Endothelial cell of umbilical vein (primary cell): ENCODE measurements around the gene APOC1. TPM values are rescaled to one million over a fixed set of nuclear protein-coding genes. Genes with fewer than 3 reads are reported as not detected.

ENCODE experiments used
- BruUV-seq: library from RNA; stranded (reverse); fragments of 400-500 nt; replicated peaks from 2 replicates; lab custom pipeline; 2021; lab: Mats Ljungman, UMichigan
- CTCF ChIA-PET: fragments of 300-600, 350-600 bp; sonication (Branson Sonifier 250); formaldehyde crosslinking; loops from one replicate; lab custom pipeline; 2021; ENCODE audit warnings: antibody characterized with exemption, inconsistent platforms; lab: Charles Lee
- POLR2A ChIA-PET: fragments of 300-600, 350-600 bp; sonication (Branson Sonifier 250); formaldehyde crosslinking; loops from one replicate; lab custom pipeline; 2021; ENCODE audit warnings: antibody characterized with exemption, inconsistent platforms; lab: Charles Lee
- DNase-seq: peaks from one replicate; pipeline ENCODE4 v3.0.0-alpha.2; 2011; ENCODE audit warnings: low read depth, low spot score
- FAIRE-seq: peaks from 2 replicates; lab custom pipeline; 2011; peaks lifted over from hg19 to GRCh38; lab: Jason Lieb, UNC
- H2AFZ ChIP-seq: 2 replicates; pipeline ENCODE4 v1.6.0; 2012; ENCODE audit warnings: low read depth, low read length, control low read depth, inconsistent platforms
- H3K27ac ChIP-seq: 2 replicates; pipeline ENCODE4 v1.5.1; 2011; ENCODE audit warnings: low read depth, mild to moderate bottlenecking, control low read depth, low read length, moderate library complexity; ENCODE audit not compliant: insufficient read depth
- H3K27me3 ChIP-seq, 2 experiments: 2 replicates each; pipeline versions ENCODE4 v1.6.0 to v1.6.1; 2011; ENCODE audit warnings: low read length in 2 of 2, mixed read lengths in 1 of 2; ENCODE audit not compliant: control insufficient read depth in 2 of 2, insufficient read depth in 2 of 2
- H3K36me3 ChIP-seq, 2 experiments: 2 replicates in 1 of 2; 3 replicates in 1 of 2; pipeline ENCODE4 v1.5.1; 2011; ENCODE audit warnings: low read length in 2 of 2, mild to moderate bottlenecking in 1 of 2, moderate library complexity in 1 of 2; ENCODE audit not compliant: control insufficient read depth in 2 of 2, insufficient read depth in 2 of 2; ENCODE audit errors: extremely low read depth in 1 of 2
- H3K4me1 ChIP-seq: 3 replicates; pipeline ENCODE4 v1.5.1; 2011; ENCODE audit warnings: mild to moderate bottlenecking, low read length; ENCODE audit not compliant: control insufficient read depth, insufficient read depth; ENCODE audit errors: extremely low read depth
- H3K4me2 ChIP-seq: 2 replicates; pipeline ENCODE4 v1.6.1; 2011; ENCODE audit warnings: low read length, control low read depth, mixed read lengths; ENCODE audit not compliant: insufficient read depth
- H3K4me3 ChIP-seq, 3 experiments: fragments of 200-600 bp in 1 of 3; sonication (generic), shearing (Covaris generic) in 1 of 3; replicated peaks in 1 of 3; 2 replicates each; pipeline ENCODE4 v1.5.1; 2011 to 2016; ENCODE audit warnings: control low read depth in 3 of 3, low read length in 3 of 3, mild to moderate bottlenecking in 2 of 3, inconsistent platforms in 1 of 3, low read depth in 1 of 3, moderate library complexity in 1 of 3; ENCODE audit not compliant: insufficient read depth in 1 of 3
- H3K79me2 ChIP-seq: 2 replicates; pipeline ENCODE4 v1.6.0; 2012; ENCODE audit warnings: low read length, inconsistent platforms; ENCODE audit not compliant: control insufficient read depth, insufficient read depth
- H3K9ac ChIP-seq: replicated peaks from 2 replicates; pipeline ENCODE3; 2011; ENCODE audit warnings: low read length, control low read depth; ENCODE audit not compliant: insufficient read depth; ENCODE audit errors: extremely low read depth
- H3K9me1 ChIP-seq: replicated peaks from 3 replicates; pipeline ENCODE4 v1.6.0; 2011; ENCODE audit warnings: mild to moderate bottlenecking, low read length; ENCODE audit not compliant: control insufficient read depth, insufficient read depth; ENCODE audit errors: extremely low read depth
- H3K9me3 ChIP-seq: replicated peaks from 2 replicates; pipeline ENCODE4 v1.5.1; 2012; ENCODE audit warnings: low read length, inconsistent platforms; ENCODE audit not compliant: control insufficient read depth, insufficient read depth
- H4K20me1 ChIP-seq: replicated peaks from 2 replicates; pipeline ENCODE3; 2011; ENCODE audit warnings: mild to moderate bottlenecking, low read length; ENCODE audit not compliant: control insufficient read depth, insufficient read depth; ENCODE audit errors: extremely low read depth
- EZH2 ChIP-seq: IDR thresholded peaks from 2 replicates; pipeline ENCODE4 v1.6.1; 2012; ENCODE audit warnings: borderline replicate concordance, low read depth, mild to moderate bottlenecking, moderate library complexity, low read length, inconsistent platforms; ENCODE audit not compliant: severe bottlenecking
- FOS ChIP-seq: IDR thresholded peaks from 2 replicates; pipeline ENCODE4 v1.6.1; 2011; ENCODE audit warnings: mild to moderate bottlenecking, low read length, moderate library complexity, borderline replicate concordance; ENCODE audit not compliant: insufficient read depth
- GATA2 ChIP-seq: IDR thresholded peaks from 2 replicates; pipeline ENCODE4 v1.7.0; 2011; ENCODE audit warnings: low read depth, mild to moderate bottlenecking, moderate library complexity, mixed read lengths, low read length; ENCODE audit not compliant: insufficient read length, insufficient read depth
- JUN ChIP-seq: IDR thresholded peaks from 2 replicates; pipeline ENCODE4 v1.6.1; 2011; ENCODE audit warnings: borderline replicate concordance, low read depth; ENCODE audit not compliant: insufficient read length, insufficient read depth
- MAX ChIP-seq: IDR thresholded peaks from 2 replicates; pipeline ENCODE4 v1.6.1; 2011; ENCODE audit not compliant: insufficient read depth, insufficient read length
- MYC ChIP-seq: IDR thresholded peaks from one replicate; pipeline ENCODE4 v1.6.1; 2011; ENCODE audit warnings: mild to moderate bottlenecking, low read depth, low read length
- POLR2A ChIP-seq: IDR thresholded peaks from 2 replicates; pipeline ENCODE4 v1.6.1; 2012; ENCODE audit warnings: low read depth, mild to moderate bottlenecking, control low read depth, low read length
- POLR2AphosphoS5 ChIP-seq: IDR thresholded peaks from 2 replicates; pipeline ENCODE4 v1.6.1; 2012; ENCODE audit warnings: low read depth, mild to moderate bottlenecking, control low read depth, low read length, moderate library complexity; ENCODE audit not compliant: insufficient read depth
- dilution Hi-C: fragments of 300-500 bp; cut with MboI; formaldehyde crosslinking; loops from one replicate; pipeline ENCODE4 v1.15.0; 2019; ENCODE audit warnings: low sequenced_read_pairs; ENCODE audit not compliant: extremely low pct_ligation_motif_present
- intact Hi-C: fragments of 100-400 bp; cut with micrococcal nuclease; formaldehyde crosslinking; loops from one replicate; pipeline ENCODE4 v1.10.0; 2022
- polyA plus RNA-seq, 4 experiments: library from polyadenylated mRNA; depleted of rRNA in 3 of 4; stranded (reverse) in 3 of 4; unstranded in 1 of 4; fragments of >200 nt; gene quantifications; 2 replicates each; pipeline versions ENCODE4 v1.2.1 to v1.2.3, GENCODE V29; 2011 to 2012; ENCODE audit warnings: missing spikeins in 1 of 4
- total RNA-seq: library from RNA; stranded (reverse); gene quantifications from 2 replicates; pipeline ENCODE4 v1.2.3, GENCODE V29; 2021
- TF ChIP-seq, protein P1 (sequence below), 2 donors: IDR thresholded peaks; 1 replicate in 1 of 2; 2 replicates in 1 of 2; pipeline ENCODE4 v1.5.1; 2011; ENCODE audit warnings: low read length in 2 of 2, mild to moderate bottlenecking in 2 of 2, moderate library complexity in 2 of 2, control low read depth in 1 of 2, inconsistent platforms in 1 of 2, low read depth in 1 of 2; ENCODE audit not compliant: insufficient read depth in 1 of 2; ENCODE audit errors: extremely low read depth in 1 of 2

Gene APOC1
- total and polyA plus RNA-seq, 2 donors (not counting 3 experiments of a cell fraction or from before 2014, with no cell fraction given), result 5.0 to 18.5 TPM

DNA sequence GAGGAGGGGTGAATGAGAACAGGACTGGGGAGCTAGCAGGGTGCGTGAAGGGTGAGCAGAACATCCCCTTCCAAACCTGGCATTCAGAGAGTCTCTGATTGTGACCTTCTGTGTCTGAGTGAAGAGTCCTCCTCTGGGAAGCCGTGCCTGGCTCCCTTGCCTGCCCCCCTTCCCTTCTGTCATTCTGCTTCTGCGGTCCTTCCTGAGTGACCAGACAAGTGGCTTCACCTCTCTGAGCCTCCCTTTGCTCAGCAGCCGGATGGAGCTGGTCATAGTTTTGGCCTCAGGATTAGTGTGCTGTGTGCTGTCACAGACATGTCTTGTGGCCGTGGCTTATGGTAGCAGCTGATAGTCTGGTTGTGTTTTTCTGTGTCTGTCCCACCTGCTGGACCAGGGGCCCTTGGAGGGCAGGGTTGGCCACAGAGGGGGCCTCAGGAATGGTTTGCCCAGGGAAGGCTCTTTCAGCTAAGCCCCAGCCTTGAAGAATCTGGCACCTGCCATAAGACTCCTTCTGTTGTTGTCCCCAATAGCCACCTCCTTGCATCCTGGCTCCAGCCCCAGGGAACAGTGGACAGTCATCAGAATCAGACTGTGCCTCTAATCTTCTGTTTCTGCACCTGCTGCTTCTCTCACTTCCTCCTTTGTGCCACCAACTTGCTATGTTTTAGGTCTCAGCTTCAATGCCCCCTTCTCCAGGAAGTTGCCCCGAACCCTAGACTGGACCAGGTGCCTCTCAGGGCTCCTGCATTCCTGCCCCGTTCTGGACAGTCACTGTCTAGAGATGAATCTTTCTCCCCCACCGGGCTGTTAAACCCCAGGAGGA lies 46.7 kb downstream of the APOC1 start:
- Histone ChIP-seq H3K9me1 (no peaks in the 10 kb centered on the region), H3K9me3 (no peaks in the 10 kb centered on the region), H3K36me3 (peaks cover 9 to 14% of the 10 kb centered on the region in 2 experiments), H3K27me3 (no peaks in the 10 kb centered on the region), H3K79me2 (peaks cover 53% of the 10 kb centered on the region), H2AFZ (no peak overlapping the region), H3K4me3 (no peak overlapping the region), H3K4me1 (peaks cover 7% of the 10 kb centered on the region), H3K4me2 (no peak overlapping the region), H4K20me1 (no peaks in the 10 kb centered on the region), H3K27ac (no peak overlapping the region), H3K9ac (no peak overlapping the region)
- BruUV-seq, result no TSS peak
- TF ChIP-seq EZH2, result no peak
- no peak for TF ChIP-seq MYC
- TF ChIP-seq POLR2AphosphoS5, result no peak
- TF ChIP-seq MAX, result no peak
- no peak for TF ChIP-seq POLR2A
- TF ChIP-seq, protein P1, sequence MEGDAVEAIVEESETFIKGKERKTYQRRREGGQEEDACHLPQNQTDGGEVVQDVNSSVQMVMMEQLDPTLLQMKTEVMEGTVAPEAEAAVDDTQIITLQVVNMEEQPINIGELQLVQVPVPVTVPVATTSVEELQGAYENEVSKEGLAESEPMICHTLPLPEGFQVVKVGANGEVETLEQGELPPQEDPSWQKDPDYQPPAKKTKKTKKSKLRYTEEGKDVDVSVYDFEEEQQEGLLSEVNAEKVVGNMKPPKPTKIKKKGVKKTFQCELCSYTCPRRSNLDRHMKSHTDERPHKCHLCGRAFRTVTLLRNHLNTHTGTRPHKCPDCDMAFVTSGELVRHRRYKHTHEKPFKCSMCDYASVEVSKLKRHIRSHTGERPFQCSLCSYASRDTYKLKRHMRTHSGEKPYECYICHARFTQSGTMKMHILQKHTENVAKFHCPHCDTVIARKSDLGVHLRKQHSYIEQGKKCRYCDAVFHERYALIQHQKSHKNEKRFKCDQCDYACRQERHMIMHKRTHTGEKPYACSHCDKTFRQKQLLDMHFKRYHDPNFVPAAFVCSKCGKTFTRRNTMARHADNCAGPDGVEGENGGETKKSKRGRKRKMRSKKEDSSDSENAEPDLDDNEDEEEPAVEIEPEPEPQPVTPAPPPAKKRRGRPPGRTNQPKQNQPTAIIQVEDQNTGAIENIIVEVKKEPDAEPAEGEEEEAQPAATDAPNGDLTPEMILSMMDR (IDR thresholded peaks at IDR 0.05; ENCODE audit: extremely low read depth in 1 of 2, insufficient read depth in 1 of 2, low read depth in 1 of 2, low read length in 2 of 2), result no peak
- TF ChIP-seq GATA2, result no peak
- TF ChIP-seq FOS, result no peak
- TF ChIP-seq JUN, result no peak
- dilution Hi-C loops, result no loop called here
- intact Hi-C loops, result no loop called here
- ChIA-PET POLR2A (no interaction called here), CTCF (interaction anchor here (1.1 to 1.3 kb wide), 2 partner anchors 28 to 29 kb away, joined by 3 read pairs; no protein-coding TSS in a partner anchor)
- DNase-seq, result no peak
- no peak for FAIRE-seq
